Measurements from ENCODE around the gene UBE2L6.
"Not testable (repeated sequence)": the region's sequence is repeated elsewhere in the genome, so short reads cannot be mapped to it uniquely, and the experiment has no call there.

The UBE2L6 gene

GRCh38 chr11:57566905-57567514 is 462 bp downstream of the UBE2L6 start:
- DNase-seq = peak in 10 of 58 donors; percentile 34 to 65 (median 52)

GRCh38 chr11:57566005-57566904 is 1.2 kb downstream of the UBE2L6 start:
- peak in 13 of 58 donors; percentile 1 to 76 (median 21) for DNase-seq

- DNase-seq = no peak
Measured at GRCh38 chr11:57562596-57562995, 4.9 kb downstream of the UBE2L6 start.

- DNase-seq = no peak
Measured at GRCh38 chr11:57560146-57560545, 7.3 kb downstream of the UBE2L6 start.

GRCh38 chr11:57556041-57556440 is 11.4 kb downstream of the UBE2L6 start:
- no peak for DNase-seq

GRCh38 chr11:57555393-57555792 is 12.1 kb downstream of the UBE2L6 start:
- DNase-seq = no peak

- DNase-seq = no peak
Measured at GRCh38 chr11:57552479-57552878, 15.0 kb downstream of the UBE2L6 start.

- no peak for DNase-seq
Measured at GRCh38 chr11:57551941-57552340, 15.5 kb downstream of the UBE2L6 start.

- no peak for DNase-seq
Measured at GRCh38 chr11:57549983-57550382, 17.5 kb downstream of the UBE2L6 start.

GRCh38 chr11:57547854-57548377 is 19.6 kb downstream of the UBE2L6 start:
- DNase-seq = no peak

GRCh38 chr11:57546869-57547475 is 20.5 kb downstream of the UBE2L6 start:
- DNase-seq = no peak

GRCh38 chr11:57546451-57546850 is 21.0 kb downstream of the UBE2L6 start:
- no peak for DNase-seq

GRCh38 chr11:57545883-57546282 is 21.6 kb downstream of the UBE2L6 start:
- DNase-seq = no peak

GRCh38 chr11:57544566-57544965 is 22.9 kb downstream of the UBE2L6 start:
- no peak for DNase-seq

GRCh38 chr11:57543593-57543992 is 23.9 kb downstream of the UBE2L6 start:
- DNase-seq = no peak

- no peak for DNase-seq
Measured at GRCh38 chr11:57542582-57542981, 24.9 kb downstream of the UBE2L6 start.

GRCh38 chr11:57541169-57541568 is 26.3 kb downstream of the UBE2L6 start:
- no peak for DNase-seq

GRCh38 chr11:57539342-57539741 is 28.1 kb downstream of the UBE2L6 start:
- DNase-seq = no peak

- no peak for DNase-seq
Measured at GRCh38 chr11:57536947-57537619, 30.4 kb downstream of the UBE2L6 start, which contains the start of gene SMTNL1. TSS of gene SMTNL1 (plus strand) at chr11:57537595. CDS start at chr11:57542643, 5,048 bp downstream.

GRCh38 chr11:57534449-57534848 is 33.0 kb downstream of the UBE2L6 start:
- DNase-seq = not testable (repeated sequence)

All from anterior cingulate cortex (tissue), 58 donors.